HepG2 (cell line): ENCODE measurements around the gene RDH12. TPM values are rescaled to one million over a fixed set of nuclear protein-coding genes. Genes with fewer than 3 reads are reported as not detected.

Source experiments
- ATAC-seq: fragments of 200-7000 bp; cut with Tn5 transposase; 3 replicates; pipeline ENCODE4 v1.9.1; 2020; ENCODE audit warnings: mild to moderate bottlenecking, moderate library complexity
- BruUV-seq: library from RNA; stranded (reverse); fragments of 400-500 nt; replicated peaks from 2 replicates; lab custom pipeline; 2021; lab: Mats Ljungman, UMichigan
- CTCF ChIA-PET: fragments of 300-600 bp; formaldehyde crosslinking; extraction: SDS; loops from one replicate; lab custom pipeline; 2021; ENCODE audit warnings: low total read pairs, inconsistent platforms, low intra/inter-chr PET ratio; lab: Yijun Ruan, JAX
- POLR2A ChIA-PET: fragments of 350-600 bp; sonication (Branson Sonifier 250); formaldehyde crosslinking; loops from one replicate; lab custom pipeline; 2020; ENCODE audit warnings: antibody characterized with exemption, inconsistent platforms; lab: Yijun Ruan, JAX
- DNase-seq: peaks from one replicate; pipeline ENCODE4 v3.0.0-alpha.2; 2015; ENCODE audit warnings: low spot score
- FAIRE-seq: peaks from 3 replicates; lab custom pipeline; 2011; peaks lifted over from hg19 to GRCh38; lab: Jason Lieb, UNC
- H2AFZ ChIP-seq: one replicate; pipeline ENCODE4 v1.6.1; 2011; ENCODE audit warnings: low read length, inconsistent platforms
- H3K27ac ChIP-seq: fragments of 300-600 bp; 3 replicates; pipeline ENCODE4 v1.8.0; 2011; ENCODE audit warnings: mixed run types, mild to moderate bottlenecking, mixed read lengths, low read length, inconsistent platforms; ENCODE audit not compliant: insufficient read depth; ENCODE audit errors: extremely low read length
- H3K27me3 ChIP-seq, 2 experiments: fragments of 200-600 bp in 1 of 2; 2 replicates in 1 of 2; 3 replicates in 1 of 2; pipeline versions ENCODE4 v1.6.0 to v1.8.0; 2011; ENCODE audit warnings: low read length in 2 of 2, mild to moderate bottlenecking in 2 of 2, moderate library complexity in 2 of 2, inconsistent platforms in 1 of 2; ENCODE audit not compliant: insufficient read depth in 2 of 2, control insufficient read depth in 1 of 2
- H3K36me3 ChIP-seq, 2 experiments: fragments of 200-600 bp in 1 of 2; replicated peaks in 1 of 2; 2 replicates in 1 of 2; 3 replicates in 1 of 2; pipeline versions ENCODE4 v1.5.1 to v1.8.0; 2011; ENCODE audit warnings: low read length in 2 of 2, inconsistent platforms in 1 of 2; ENCODE audit not compliant: insufficient read depth in 2 of 2, control insufficient read depth in 1 of 2
- H3K4me1 ChIP-seq: 2 replicates; pipeline ENCODE4 v1.5.1; 2012; ENCODE audit warnings: low read length, inconsistent platforms; ENCODE audit not compliant: insufficient read depth
- H3K4me2 ChIP-seq: 2 replicates; pipeline ENCODE4 v1.6.0; 2011; ENCODE audit warnings: low read depth, low read length, inconsistent platforms
- H3K4me3 ChIP-seq, 3 experiments: fragments of 200-600 bp in 1 of 3; sonication (generic), shearing (Covaris generic) in 1 of 3; replicated peaks in 1 of 3; 2 replicates each; pipeline ENCODE4 v1.5.1; 2011 to 2016; ENCODE audit warnings: low read length in 3 of 3, inconsistent platforms in 2 of 3, low read depth in 2 of 3, mild to moderate bottlenecking in 2 of 3, control low read depth in 1 of 3, mixed read lengths in 1 of 3; ENCODE audit not compliant: insufficient read depth in 1 of 3
- H3K79me2 ChIP-seq: one replicate; pipeline ENCODE4 v1.6.1; 2011; ENCODE audit warnings: low read length, inconsistent platforms; ENCODE audit not compliant: insufficient read depth
- H3K9ac ChIP-seq: 2 replicates; pipeline ENCODE4 v1.6.0; 2011; ENCODE audit warnings: mild to moderate bottlenecking, low read depth, low read length, inconsistent platforms; ENCODE audit not compliant: insufficient read depth
- H3K9me3 ChIP-seq: 2 replicates; pipeline ENCODE4 v1.5.1; 2012; ENCODE audit warnings: mild to moderate bottlenecking, low read length
- H4K20me1 ChIP-seq: 2 replicates; pipeline ENCODE4 v1.6.0; 2011; ENCODE audit warnings: inconsistent platforms, mild to moderate bottlenecking, low read length, moderate library complexity; ENCODE audit not compliant: insufficient read depth
- CBX1 ChIP-seq: IDR thresholded peaks from one replicate; pipeline ENCODE4 v1.6.1; 2016; ENCODE audit warnings: antibody characterized with exemption, low read depth
- CREM ChIP-seq, 2 experiments: sonication (generic) in 1 of 2; formaldehyde crosslinking in 1 of 2; IDR thresholded peaks; 2 replicates each; pipeline versions ENCODE4 v1.4.0 to v1.6.1; 2016 to 2020; ENCODE audit warnings: antibody characterized with exemption in 1 of 2, mild to moderate bottlenecking in 1 of 2, missing genetic modification reagents in 1 of 2
- FIP1L1 ChIP-seq: fragments of 200-400 bp; formaldehyde crosslinking; IDR thresholded peaks from 2 replicates; pipeline ENCODE4 v1.6.1; 2018; ENCODE audit warnings: low read depth, mild to moderate bottlenecking, low read length, moderate library complexity, borderline replicate concordance; ENCODE audit not compliant: insufficient read depth
- FOXC1 ChIP-seq: sonication (generic); formaldehyde crosslinking; IDR thresholded peaks from 2 replicates; pipeline ENCODE4 v1.8.0; 2022; ENCODE audit warnings: mild to moderate bottlenecking, missing genetic modification reagents, borderline replicate concordance
- GFI1 ChIP-seq: sonication (generic); formaldehyde crosslinking; IDR thresholded peaks from 2 replicates; pipeline ENCODE4 v1.5.0; 2020; ENCODE audit warnings: missing genetic modification reagents, mild to moderate bottlenecking, borderline replicate concordance
- HCFC1 ChIP-seq: fragments of 150-350 bp; IDR thresholded peaks from 2 replicates; pipeline ENCODE4 v1.6.1; 2014; ENCODE audit warnings: low read depth, low read length
- TOE1 ChIP-seq: sonication (generic); formaldehyde crosslinking; IDR thresholded peaks from 2 replicates; pipeline ENCODE4 v1.4.0; 2020; ENCODE audit warnings: mild to moderate bottlenecking, missing genetic modification reagents
- ZFP1 ChIP-seq: IDR thresholded peaks from 2 replicates; pipeline ENCODE4 v1.6.1; 2016
- ZFP90 ChIP-seq: sonication (generic); formaldehyde crosslinking; IDR thresholded peaks from 2 replicates; pipeline ENCODE4 v1.8.0; 2022; ENCODE audit warnings: missing genetic modification reagents, mild to moderate bottlenecking, inconsistent platforms, borderline replicate concordance
- ZNF407 ChIP-seq: sonication (generic); formaldehyde crosslinking; IDR thresholded peaks from one replicate; pipeline ENCODE4 v1.5.1; 2020; ENCODE audit warnings: mild to moderate bottlenecking, missing genetic modification reagents; ENCODE audit errors: not compliant biosample characterization
- ZNF460 ChIP-seq: sonication (generic); formaldehyde crosslinking; IDR thresholded peaks from 2 replicates; pipeline ENCODE4 v1.5.1; 2020; ENCODE audit warnings: missing genetic modification reagents, mild to moderate bottlenecking, borderline replicate concordance
- ZNF644 ChIP-seq: IDR thresholded peaks from 2 replicates; pipeline ENCODE4 v1.6.1; 2016; ENCODE audit warnings: low read depth
- ZNF770 ChIP-seq: sonication (generic); formaldehyde crosslinking; IDR thresholded peaks from 2 replicates; pipeline ENCODE4 v1.5.0; 2020; ENCODE audit warnings: mild to moderate bottlenecking, missing genetic modification reagents
- ZNF878 ChIP-seq: sonication (generic); formaldehyde crosslinking; IDR thresholded peaks from 2 replicates; pipeline ENCODE4 v1.8.1; 2023; ENCODE audit warnings: mild to moderate bottlenecking, missing genetic modification reagents, moderate library complexity
- whole genome bisulfite sequencing: methylation state at CpG from one replicate; pipeline ENCODE4 v1.1.6; 2017; ENCODE audit warnings: low lambda C conversion rate; 5-methylcytosine and 5-hydroxymethylcytosine counted together
- in situ Hi-C: cut with HindIII; loops from 2 replicates; pipeline ENCODE4 v1.10.0; 2017; ENCODE audit warnings: low pct_unique_long_range_greater_than_20kb; ENCODE audit not compliant: extremely low pct_ligation_motif_present
- intact Hi-C: fragments of 100-400 bp; cut with micrococcal nuclease; formaldehyde crosslinking; loops from one replicate; pipeline ENCODE4 v1.10.0; 2022; ENCODE audit not compliant: unreplicated experiment
- polyA plus RNA-seq, 8 experiments: library from polyadenylated mRNA; depleted of rRNA in 3 of 8; stranded (reverse) in 7 of 8; unstranded in 1 of 8; fragments of >200 nt; fragmentation: Illumina TruSeq in 4 of 8; extraction: Trizol in 4 of 8; gene quantifications; 2 replicates each; pipeline versions ENCODE4 v1.2.1 to v1.2.3, GENCODE V29; 2011 to 2016; ENCODE audit warnings: low read depth in 4 of 8, missing spikeins in 1 of 8, mixed read lengths in 1 of 8; ENCODE audit not compliant: insufficient read depth in 1 of 8
- total RNA-seq, 5 experiments: library from RNA; depleted of rRNA; stranded (reverse); fragments of >200 nt; fragmentation: Illumina TruSeq; extraction: Trizol; gene quantifications; 2 replicates each; pipeline ENCODE4 v1.2.3, GENCODE V29; 2016; ENCODE audit warnings: low read depth in 1 of 5
- TF ChIP-seq, protein P1 (sequence below): sonication (generic); formaldehyde crosslinking; IDR thresholded peaks from 2 replicates; pipeline ENCODE4 v1.5.0; 2020; ENCODE audit warnings: missing genetic modification reagents

RDH12 gene
- total and polyA plus RNA-seq, 2 of the 13 experiments (the other 11 are each of a cell fraction or from before 2014, with no cell fraction given) = 1.6 to 2.1 TPM

DNA sequence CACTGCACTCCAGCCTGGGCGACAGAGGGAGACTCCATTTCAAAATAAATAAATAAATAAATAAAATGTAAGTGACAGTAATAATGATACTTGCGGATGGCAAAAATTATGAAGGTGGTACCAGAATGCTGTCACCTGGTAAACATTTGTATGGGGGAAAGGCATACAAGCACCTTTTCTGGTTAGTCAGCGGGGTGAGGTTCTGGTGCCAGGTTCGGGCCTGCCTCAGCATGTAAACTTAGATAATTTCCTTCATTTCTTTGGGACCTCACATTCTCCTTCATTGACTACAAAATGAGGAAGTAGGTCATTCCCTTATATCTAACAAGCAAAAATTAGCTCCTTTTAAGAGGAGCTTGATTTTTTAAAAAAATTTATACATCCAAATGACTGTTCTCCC lies 38.1 kb upstream of the RDH12 start:
- Histone ChIP-seq H3K4me3 (no peak overlapping the region), H2AFZ (no peak overlapping the region), H3K9ac (no peak overlapping the region), H4K20me1 (no peaks in the 10 kb centered on the region), H3K9me3 (no peaks in the 10 kb centered on the region), H3K27ac (no peak overlapping the region), H3K4me1 (no peaks in the 10 kb centered on the region), H3K36me3 (peaks cover 2 to 11% of the 10 kb centered on the region in 2 experiments; a peak in 4 of 5 replicates), H3K4me2 (no peak overlapping the region), H3K79me2 (peaks cover 21% of the 10 kb centered on the region), H3K27me3 (no peaks in the 10 kb centered on the region; a peak in 1 of 5 replicates)
- no peak for TF ChIP-seq GFI1 (CRISPR knock-in tag)
- no peak for TF ChIP-seq ZNF460
- TF ChIP-seq ZFP90 = no peak
- TF ChIP-seq TOE1 (CRISPR knock-in tag) = no peak
- no peak for TF ChIP-seq ZNF878 (CRISPR knock-in tag)
- no peak for TF ChIP-seq ZNF770
- TF ChIP-seq, protein P1, sequence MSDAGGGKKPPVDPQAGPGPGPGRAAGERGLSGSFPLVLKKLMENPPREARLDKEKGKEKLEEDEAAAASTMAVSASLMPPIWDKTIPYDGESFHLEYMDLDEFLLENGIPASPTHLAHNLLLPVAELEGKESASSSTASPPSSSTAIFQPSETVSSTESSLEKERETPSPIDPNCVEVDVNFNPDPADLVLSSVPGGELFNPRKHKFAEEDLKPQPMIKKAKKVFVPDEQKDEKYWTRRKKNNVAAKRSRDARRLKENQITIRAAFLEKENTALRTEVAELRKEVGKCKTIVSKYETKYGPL = no peak
- TF ChIP-seq ZNF644 (CRISPR knock-in tag) = no peak
- no peak for TF ChIP-seq ZNF407 (CRISPR knock-in tag)
- TF ChIP-seq CREM (IDR thresholded peaks at IDR 0.05) = no peak
- no peak for TF ChIP-seq CREM (CRISPR knock-in tag; IDR thresholded peaks at IDR 0.05)
- no peak for TF ChIP-seq FOXC1
- TF ChIP-seq FIP1L1 = no peak
- TF ChIP-seq HCFC1 = no peak
- TF ChIP-seq CBX1 = no peak
- TF ChIP-seq ZFP1 (CRISPR knock-in tag) = no peak
- in situ Hi-C loops (loop anchor here (10.0 kb wide), 1 partner anchor 79 kb away; no protein-coding TSS in a partner anchor), intact Hi-C loops (loop anchor here (10.0 kb wide), 2 partner anchors 139 to 239 kb away; no protein-coding TSS in a partner anchor)
- no TSS peak for BruUV-seq
- 96% methylated on average over 4 of the region's 4 CpGs for WGBS
- CTCF ChIA-PET = no interaction called here
- DNase-seq = no peak
- no peak for FAIRE-seq
- POLR2A ChIA-PET = no interaction called here
- no peak for ATAC-seq
